WI38 (cell line): Measurements from ENCODE around the gene IKBKG.
"Not testable (repeated sequence)": the region's sequence is repeated elsewhere in the genome, so short reads cannot be mapped to it uniquely, and the experiment has no call there.

Experiments
- H3K4me3 ChIP-seq: 2 replicates; pipeline ENCODE4 v1.5.1; 2011; ENCODE audit warnings: low read depth, mild to moderate bottlenecking, control low read depth, low read length
- CTCF ChIP-seq: IDR thresholded peaks from 2 replicates; pipeline ENCODE4 v1.5.1; 2012; ENCODE audit warnings: low read depth, mild to moderate bottlenecking, control low read depth, low read length

The IKBKG gene

GRCh38 chrX:154529206-154529612 lies 18.2 kb upstream of the IKBKG start:
- no peak for TF ChIP-seq CTCF
- H3K4me3 ChIP-seq, result no peak overlapping the region

GRCh38 chrX:154530286-154530685 lies 17.1 kb upstream of the IKBKG start:
- no peak for TF ChIP-seq CTCF
- no peak overlapping the region for H3K4me3 ChIP-seq

GRCh38 chrX:154531626-154532025 lies 15.8 kb upstream of the IKBKG start:
- no peak for TF ChIP-seq CTCF

GRCh38 chrX:154532690-154533089 lies 14.7 kb upstream of the IKBKG start:
- H3K4me3 ChIP-seq, result no peak overlapping the region
- no peak for TF ChIP-seq CTCF

More at GRCh38 chrX:154531626-154532025, 15.8 kb upstream of the IKBKG start:
- H3K4me3 ChIP-seq, result no peak overlapping the region

- TF ChIP-seq CTCF, result peak; percentile 99
Observed at GRCh38 chrX:154534526-154535322, 12.7 kb upstream of the IKBKG start.

GRCh38 chrX:154535892-154536291 lies 11.5 kb upstream of the IKBKG start:
- no peak overlapping the region for H3K4me3 ChIP-seq
- no peak for TF ChIP-seq CTCF

More at GRCh38 chrX:154534526-154535322, 12.7 kb upstream of the IKBKG start:
- no peak overlapping the region for H3K4me3 ChIP-seq

- TF ChIP-seq CTCF, result no peak
- no peak overlapping the region for H3K4me3 ChIP-seq
Observed at GRCh38 chrX:154539077-154539476, 8.3 kb upstream of the IKBKG start.

- H3K4me3 ChIP-seq, result not testable (repeated sequence)
Observed at GRCh38 chrX:154540365-154540764, 7.1 kb upstream of the IKBKG start.
